ENCODE data around the gene NCAM1. TPM values are rescaled to one million over a fixed set of nuclear protein-coding genes. Genes with fewer than 3 reads are reported as not detected.
"Not testable (repeated sequence)": the region's sequence is repeated elsewhere in the genome, so short reads cannot be mapped to it uniquely, and the experiment has no call there.

Gene NCAM1
- total RNA-seq, 6 experiments from 2014 or later = 1.2 to 2.4 (median 1.8) TPM

DNA sequence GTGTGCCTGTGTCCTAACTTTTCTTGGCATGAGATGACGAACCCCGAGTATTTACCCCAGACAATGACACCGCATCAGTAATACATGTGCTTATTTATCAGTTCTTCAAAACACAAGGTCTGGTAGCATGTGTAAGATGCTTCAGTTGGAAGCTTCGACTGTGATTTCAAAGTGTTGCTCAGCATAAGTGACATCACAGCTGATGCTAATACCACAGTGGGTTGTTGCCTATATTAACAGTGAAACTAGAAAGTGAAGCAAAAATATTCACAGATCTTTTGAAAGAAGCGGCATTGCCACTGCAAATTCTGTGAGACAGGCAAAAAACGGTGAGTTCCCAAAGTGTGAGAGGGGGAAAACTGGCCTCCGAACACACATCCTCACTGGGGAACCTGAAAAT lies 334.8 kb downstream of the NCAM1 start:
- intact Hi-C loops (cut with DNase I) = no loop called here

GRCh38 chr11:113296447-113297205 lies 335.4 kb downstream of the NCAM1 start:
- intact Hi-C loops (cut with DNase I) = no loop called here
- H3K9me3 ChIP-seq = no peaks in the 10 kb centered on the region
- no peaks in the 10 kb centered on the region for H3K4me1 ChIP-seq
- no peaks in the 10 kb centered on the region for H3K36me3 ChIP-seq
- no peak overlapping the region for H3K27ac ChIP-seq
- DNase-seq (no peak), ATAC-seq (peak in 2 of 4 donors; percentile 44 to 51)
- no peak for TF ChIP-seq POLR2A (IDR thresholded peaks at IDR 0.05)
- no peak for TF ChIP-seq CTCF (IDR thresholded peaks at IDR 0.05)
- 83% methylated on average over 1 of the region's 2 CpGs for WGBS (ENCODE audit: insufficient coverage, low coverage, low lambda C conversion rate, missing lambda C conversion rate)
- no peak overlapping the region for H3K4me3 ChIP-seq
- no peaks in the 10 kb centered on the region for H3K27me3 ChIP-seq

More for the DNA sequence above, 334.8 kb downstream of the NCAM1 start:
- WGBS (ENCODE audit: insufficient coverage, low coverage, low lambda C conversion rate, missing lambda C conversion rate) = 87% methylated on average over 6 of the region's 7 CpGs
- Histone ChIP-seq H3K9me3 (no peaks in the 10 kb centered on the region), H3K36me3 (no peaks in the 10 kb centered on the region), H3K4me3 (no peak overlapping the region), H3K27ac (no peak overlapping the region), H3K4me1 (no peaks in the 10 kb centered on the region), H3K27me3 (no peaks in the 10 kb centered on the region)
- DNase-seq = no peak
- no peak for ATAC-seq
- TF ChIP-seq CTCF (IDR thresholded peaks at IDR 0.05) (no peak), POLR2A (IDR thresholded peaks at IDR 0.05) (no peak)

DNA sequence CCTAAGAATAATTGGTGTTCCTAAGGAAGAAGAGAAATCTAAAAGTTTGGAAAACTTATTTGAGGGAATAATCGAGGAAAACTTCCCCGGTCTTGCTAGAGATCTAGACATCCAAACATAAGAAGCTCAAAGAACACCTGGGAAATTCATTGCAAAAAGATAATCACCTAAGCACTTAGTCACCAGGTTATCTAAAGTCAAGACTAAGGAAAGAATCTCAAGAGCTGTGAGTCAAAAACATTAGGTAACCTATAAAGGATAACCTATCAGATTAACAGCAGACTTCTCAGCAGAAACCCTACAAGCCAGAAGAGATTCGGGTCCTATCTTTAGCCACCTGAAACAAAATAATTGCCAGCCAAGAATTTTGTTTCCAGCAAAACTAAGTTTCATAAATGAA lies 337.3 kb downstream of the NCAM1 start:
- H3K4me3 ChIP-seq; DNase-seq; ATAC-seq; H3K9me3 ChIP-seq; H3K27ac ChIP-seq; H3K36me3 ChIP-seq; intact Hi-C loops (cut with DNase I); H3K4me1 ChIP-seq; H3K27me3 ChIP-seq: not testable (repeated sequence)
- WGBS (ENCODE audit: insufficient coverage, low coverage, low lambda C conversion rate, missing lambda C conversion rate) = 89% methylated on average over 3 of the region's 3 CpGs

- H3K27ac ChIP-seq = no peak overlapping the region
- intact Hi-C loops (cut with DNase I) = loop anchor here (5.0 kb wide), 1 partner anchor 227 kb away; no protein-coding TSS in a partner anchor
- H3K4me1 ChIP-seq = no peaks in the 10 kb centered on the region
- no peaks in the 10 kb centered on the region for H3K36me3 ChIP-seq
- H3K4me3 ChIP-seq = no peak overlapping the region
- H3K27me3 ChIP-seq = no peaks in the 10 kb centered on the region
- H3K9me3 ChIP-seq = no peaks in the 10 kb centered on the region
- ATAC-seq (no peak), DNase-seq (no peak)
- TF ChIP-seq CTCF (IDR thresholded peaks at IDR 0.05) (no peak), POLR2A (IDR thresholded peaks at IDR 0.05) (no peak)
Measured at GRCh38 chr11:113304916-113305315, 343.7 kb downstream of the NCAM1 start.

DNA sequence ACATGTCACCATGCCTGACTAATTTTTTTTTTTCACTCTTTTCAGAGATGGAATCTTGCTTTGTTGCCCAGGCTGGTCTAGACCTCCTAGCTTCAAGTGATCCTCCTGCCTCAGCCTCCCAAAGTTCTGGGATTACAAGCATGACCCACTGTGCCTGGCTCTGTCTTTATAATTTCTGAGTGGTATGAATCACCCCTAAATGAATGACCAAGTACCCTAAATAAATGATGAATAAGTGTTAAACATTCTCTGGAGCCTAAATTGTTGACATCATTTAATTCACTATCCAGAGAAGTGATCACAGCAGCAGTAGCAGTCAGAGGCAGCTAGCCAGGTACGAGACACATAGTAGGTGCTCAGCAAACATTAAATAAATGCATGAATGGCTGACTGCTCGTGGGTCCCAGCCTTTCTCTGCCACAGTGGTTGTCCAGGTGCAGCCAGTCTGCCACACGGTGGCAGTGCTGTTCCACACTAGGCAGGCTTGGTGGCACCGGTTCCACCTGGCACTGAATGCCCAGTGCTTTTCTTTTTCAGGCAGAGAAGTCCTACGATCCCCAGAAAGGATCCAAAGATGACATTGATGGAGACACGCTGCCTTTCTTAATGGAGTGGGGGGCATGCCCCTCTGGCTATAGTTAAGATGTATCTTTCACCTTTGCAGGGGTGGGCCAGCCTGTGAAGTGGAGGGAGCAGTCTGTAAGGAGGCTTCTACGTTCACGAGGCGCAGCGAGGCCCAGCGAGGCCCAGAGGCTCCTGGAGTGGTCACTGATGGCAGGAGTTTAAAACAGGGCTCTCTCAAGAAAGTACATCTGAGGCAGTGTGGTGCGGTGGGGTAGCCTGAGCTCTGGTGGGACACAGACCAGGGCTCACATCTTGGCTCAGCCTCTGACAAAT lies 344.5 kb downstream of the NCAM1 start:
- DNase-seq = peak; percentile 79 to 85 (median 81)
- Histone ChIP-seq H3K27ac (no peak overlapping the region), H3K9me3 (no peaks in the 10 kb centered on the region), H3K36me3 (no peaks in the 10 kb centered on the region), H3K27me3 (no peaks in the 10 kb centered on the region), H3K4me1 (no peaks in the 10 kb centered on the region), H3K4me3 (no peak overlapping the region)
- peak; percentile 98 to 99 (median 99) for ATAC-seq
- TF ChIP-seq CTCF (IDR thresholded peaks at IDR 0.05) (peak; percentile 91 to 97 (median 93)), POLR2A (IDR thresholded peaks at IDR 0.05) (no peak)
- intact Hi-C loops (cut with DNase I) = loop anchor here (5.0 kb wide), 1 partner anchor 227 kb away; no protein-coding TSS in a partner anchor
- 0% methylated on average over 2 of the region's 12 CpGs for WGBS (ENCODE audit: insufficient coverage, low coverage, low lambda C conversion rate, missing lambda C conversion rate)

Data from right lobe of liver (tissue), 6 donors.